GM12892 (cell line): ENCODE measurements around the gene SGCD.

Experiments used
- POLR2A ChIP-seq: IDR thresholded peaks from 2 replicates; pipeline ENCODE4 v1.6.1; 2011; ENCODE audit warnings: low read depth, low read length, control low read depth
- POLR2AphosphoS5 ChIP-seq: IDR thresholded peaks from 2 replicates; pipeline ENCODE4 v1.6.1; 2011; ENCODE audit warnings: low read depth, low read length, control low read depth

GRCh38 chr5:156581725-156582124 is 254.8 kb downstream of the SGCD start:
- TF ChIP-seq POLR2AphosphoS5, result no peak
- TF ChIP-seq POLR2A, result no peak
